ENCODE measurements around the gene CCDC78. TPM values are rescaled to one million over a fixed set of nuclear protein-coding genes. Genes with fewer than 3 reads are reported as not detected.
A peak's percentile ranks its signal among the peaks of the same experiment; 100 is the strongest.

Gene CCDC78
- total and polyA plus RNA-seq, 2 of the 13 experiments (the other 11 are each of a cell fraction or from before 2014, with no cell fraction given): 0.53 to 1.5 TPM

GRCh38 chr16:714558-715476, 11.4 kb downstream of the CCDC78 start, which contains the start of gene METRN (continued):
- TF ChIP-seq ZNF441 (CRISPR knock-in tag; IDR thresholded peaks at IDR 0.05; ENCODE audit: borderline replicate concordance) (no peak), GABPB1 (CRISPR knock-in tag; IDR thresholded peaks at IDR 0.05) (peak; percentile 54; the same call in 1 of the 2 replicates), ARNTL (CRISPR knock-in tag; IDR thresholded peaks at IDR 0.05) (no peak), NFYB (CRISPR knock-in tag; IDR thresholded peaks at IDR 0.05) (peak; percentile 74), CCAR2 (optimal IDR thresholded peaks at IDR 0.05; ENCODE audit: low read depth, low read length) (no peak), MAZ (IDR thresholded peaks at IDR 0.05; ENCODE audit: borderline replicate concordance, low read depth, low read length) (no peak), MAZ (CRISPR knock-in tag; IDR thresholded peaks at IDR 0.05; ENCODE audit: low read depth) (peak; percentile 47; the same call in 1 of the 2 replicates), TFDP1 (CRISPR knock-in tag; IDR thresholded peaks at IDR 0.05; ENCODE audit: borderline replicate concordance) (peak; percentile 83), CTCF (CRISPR knock-in tag; IDR thresholded peaks at IDR 0.05) (peak; percentile 15; the same call in 1 of the 2 replicates), SALL2 (CRISPR knock-in tag; IDR thresholded peaks at IDR 0.05) (peak; percentile 43; the same call in 1 of the 2 replicates), KDM5B (CRISPR knock-in tag; IDR thresholded peaks at IDR 0.05; ENCODE audit: borderline replicate concordance) (0 out of 2 replicates have a peak, but pooled peaks have one; percentile 34), ZBTB38 (CRISPR knock-in tag; IDR thresholded peaks at IDR 0.05) (peak; percentile 73; the same call in 1 of the 2 replicates), ZSCAN21 (CRISPR knock-in tag; IDR thresholded peaks at IDR 0.05; ENCODE audit: borderline replicate concordance) (peak; percentile 29; the same call in 1 of the 2 replicates), SOX6 (IDR thresholded peaks at IDR 0.05) (no peak), SOX6 (CRISPR knock-in tag; IDR thresholded peaks at IDR 0.05) (0 out of 2 replicates have a peak, but pooled peaks have one; percentile 15), SP4 (CRISPR knock-in tag; IDR thresholded peaks at IDR 0.05) (peak; percentile 79), SAP130 (CRISPR knock-in tag; IDR thresholded peaks at IDR 0.05; ENCODE audit: low read depth) (0 out of 2 replicates have a peak, but pooled peaks have one; percentile 15), NPAS2 (CRISPR knock-in tag; IDR thresholded peaks at IDR 0.05; ENCODE audit: borderline replicate concordance) (no peak)
- TF ChIP-seq, protein P1, sequence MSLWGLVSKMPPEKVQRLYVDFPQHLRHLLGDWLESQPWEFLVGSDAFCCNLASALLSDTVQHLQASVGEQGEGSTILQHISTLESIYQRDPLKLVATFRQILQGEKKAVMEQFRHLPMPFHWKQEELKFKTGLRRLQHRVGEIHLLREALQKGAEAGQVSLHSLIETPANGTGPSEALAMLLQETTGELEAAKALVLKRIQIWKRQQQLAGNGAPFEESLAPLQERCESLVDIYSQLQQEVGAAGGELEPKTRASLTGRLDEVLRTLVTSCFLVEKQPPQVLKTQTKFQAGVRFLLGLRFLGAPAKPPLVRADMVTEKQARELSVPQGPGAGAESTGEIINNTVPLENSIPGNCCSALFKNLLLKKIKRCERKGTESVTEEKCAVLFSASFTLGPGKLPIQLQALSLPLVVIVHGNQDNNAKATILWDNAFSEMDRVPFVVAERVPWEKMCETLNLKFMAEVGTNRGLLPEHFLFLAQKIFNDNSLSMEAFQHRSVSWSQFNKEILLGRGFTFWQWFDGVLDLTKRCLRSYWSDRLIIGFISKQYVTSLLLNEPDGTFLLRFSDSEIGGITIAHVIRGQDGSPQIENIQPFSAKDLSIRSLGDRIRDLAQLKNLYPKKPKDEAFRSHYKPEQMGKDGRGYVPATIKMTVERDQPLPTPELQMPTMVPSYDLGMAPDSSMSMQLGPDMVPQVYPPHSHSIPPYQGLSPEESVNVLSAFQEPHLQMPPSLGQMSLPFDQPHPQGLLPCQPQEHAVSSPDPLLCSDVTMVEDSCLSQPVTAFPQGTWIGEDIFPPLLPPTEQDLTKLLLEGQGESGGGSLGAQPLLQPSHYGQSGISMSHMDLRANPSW (CRISPR knock-in tag; IDR thresholded peaks at IDR 0.05; ENCODE audit: borderline replicate concordance): no peak
- TF ChIP-seq, protein P2, sequence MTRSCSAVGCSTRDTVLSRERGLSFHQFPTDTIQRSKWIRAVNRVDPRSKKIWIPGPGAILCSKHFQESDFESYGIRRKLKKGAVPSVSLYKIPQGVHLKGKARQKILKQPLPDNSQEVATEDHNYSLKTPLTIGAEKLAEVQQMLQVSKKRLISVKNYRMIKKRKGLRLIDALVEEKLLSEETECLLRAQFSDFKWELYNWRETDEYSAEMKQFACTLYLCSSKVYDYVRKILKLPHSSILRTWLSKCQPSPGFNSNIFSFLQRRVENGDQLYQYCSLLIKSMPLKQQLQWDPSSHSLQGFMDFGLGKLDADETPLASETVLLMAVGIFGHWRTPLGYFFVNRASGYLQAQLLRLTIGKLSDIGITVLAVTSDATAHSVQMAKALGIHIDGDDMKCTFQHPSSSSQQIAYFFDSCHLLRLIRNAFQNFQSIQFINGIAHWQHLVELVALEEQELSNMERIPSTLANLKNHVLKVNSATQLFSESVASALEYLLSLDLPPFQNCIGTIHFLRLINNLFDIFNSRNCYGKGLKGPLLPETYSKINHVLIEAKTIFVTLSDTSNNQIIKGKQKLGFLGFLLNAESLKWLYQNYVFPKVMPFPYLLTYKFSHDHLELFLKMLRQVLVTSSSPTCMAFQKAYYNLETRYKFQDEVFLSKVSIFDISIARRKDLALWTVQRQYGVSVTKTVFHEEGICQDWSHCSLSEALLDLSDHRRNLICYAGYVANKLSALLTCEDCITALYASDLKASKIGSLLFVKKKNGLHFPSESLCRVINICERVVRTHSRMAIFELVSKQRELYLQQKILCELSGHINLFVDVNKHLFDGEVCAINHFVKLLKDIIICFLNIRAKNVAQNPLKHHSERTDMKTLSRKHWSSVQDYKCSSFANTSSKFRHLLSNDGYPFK (CRISPR knock-in tag; IDR thresholded peaks at IDR 0.05; ENCODE audit: borderline replicate concordance): 0 out of 2 replicates have a peak, but pooled peaks have one; percentile 31
